Activated CD8-positive, alpha-beta memory T cell treated with anti-CD3 and anti-CD28 coated beads for 36 hours (primary cell): ENCODE results near the gene LSM7. TPM values are rescaled to one million over a fixed set of nuclear protein-coding genes. Genes with fewer than 3 reads are reported as not detected.

Source experiments
- CTCF ChIA-PET: fragments of 350-600 bp; sonication (Branson Sonifier 250); formaldehyde crosslinking; loops from one replicate; lab custom pipeline; 2021; ENCODE audit warnings: antibody characterized with exemption; lab: Charles Lee
- POLR2A ChIA-PET: fragments of 350-600 bp; sonication (Branson Sonifier 250); formaldehyde crosslinking; loops from one replicate; lab custom pipeline; 2021; ENCODE audit warnings: antibody characterized with exemption; lab: Charles Lee
- total RNA-seq, 2 experiments: library from RNA; stranded (reverse); gene quantifications; one replicate each; pipeline ENCODE4 v1.2.3, GENCODE V29; 2021

The LSM7 gene
- total RNA-seq, 2 experiments from 2014 or later, result 170 to 175 TPM

DNA sequence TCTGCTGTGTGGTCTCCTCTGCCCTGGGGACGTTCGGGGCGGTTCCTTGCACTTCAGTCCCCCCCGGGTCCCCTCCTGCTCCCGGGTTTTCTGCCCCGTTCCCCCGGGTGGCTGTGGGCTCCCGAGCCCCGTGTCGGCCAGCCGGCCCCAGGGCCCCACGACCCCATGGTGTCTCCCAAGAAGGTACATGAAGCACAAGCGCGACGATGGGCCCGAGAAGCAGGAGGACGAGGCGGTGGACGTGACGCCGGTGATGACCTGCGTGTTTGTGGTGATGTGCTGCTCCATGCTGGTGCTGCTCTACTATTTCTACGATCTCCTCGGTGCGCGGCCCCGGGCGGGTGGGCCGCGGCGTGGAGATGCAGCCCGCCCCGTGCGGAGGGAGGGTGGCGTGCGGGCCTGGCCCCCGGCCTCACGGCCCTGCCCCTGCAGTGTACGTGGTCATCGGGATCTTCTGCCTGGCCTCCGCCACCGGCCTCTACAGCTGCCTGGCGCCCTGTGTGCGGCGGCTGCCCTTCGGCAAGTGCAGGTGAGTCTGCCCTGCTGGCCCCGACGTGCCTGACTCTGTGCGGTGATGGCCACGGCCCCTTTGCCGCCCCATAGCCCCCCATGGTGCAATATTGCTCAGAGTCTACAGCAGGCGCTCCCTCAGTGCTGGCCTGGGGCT lies 11.4 kb upstream of the LSM7 start:
- POLR2A ChIA-PET, result no interaction called here
- CTCF ChIA-PET, result no interaction called here

GRCh38 chr19:2338751-2339643 lies 10.6 kb upstream of the LSM7 start:
- ChIA-PET POLR2A (interaction anchor here (0.7 kb wide), 1 partner anchor 13 kb away, joined by 3 read pairs; no protein-coding TSS in a partner anchor), CTCF (no interaction called here)

- POLR2A ChIA-PET, result no interaction called here
- CTCF ChIA-PET, result no interaction called here
Observed at GRCh38 chr19:2338055-2338615, 9.7 kb upstream of the LSM7 start.

DNA sequence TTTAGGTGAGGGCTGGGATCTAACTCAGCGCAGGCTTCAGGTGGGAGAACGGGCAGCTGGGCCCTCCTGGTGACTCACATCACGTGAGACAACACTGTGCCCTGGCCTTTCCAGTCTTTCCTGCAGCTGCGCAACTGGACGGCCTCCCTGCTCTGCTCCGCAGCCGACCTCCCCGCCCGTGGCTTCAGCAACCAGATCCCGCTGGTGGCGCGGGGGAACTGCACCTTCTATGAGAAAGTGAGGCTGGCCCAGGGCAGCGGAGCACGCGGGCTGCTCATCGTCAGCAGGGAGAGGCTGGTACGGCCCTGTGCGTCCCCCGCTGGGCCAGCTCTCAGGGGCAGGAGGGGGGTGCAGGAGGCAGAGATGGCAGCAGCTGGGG lies 8.9 kb upstream of the LSM7 start:
- ChIA-PET POLR2A (no interaction called here), CTCF (interaction anchor here (1.1 kb wide), 1 partner anchor 274 kb away, joined by 3 read pairs; no protein-coding TSS in a partner anchor)

GRCh38 chr19:2336528-2337328 lies 8.3 kb upstream of the LSM7 start:
- ChIA-PET CTCF (interaction anchor here (1.1 kb wide), 1 partner anchor 274 kb away, joined by 3 read pairs; no protein-coding TSS in a partner anchor), POLR2A (no interaction called here)

- ChIA-PET POLR2A (no interaction called here), CTCF (no interaction called here)
Observed at GRCh38 chr19:2335848-2336247, 7.5 kb upstream of the LSM7 start.

- POLR2A ChIA-PET, result no interaction called here
- CTCF ChIA-PET, result no interaction called here
Observed at GRCh38 chr19:2334986-2335846, 6.8 kb upstream of the LSM7 start.

DNA sequence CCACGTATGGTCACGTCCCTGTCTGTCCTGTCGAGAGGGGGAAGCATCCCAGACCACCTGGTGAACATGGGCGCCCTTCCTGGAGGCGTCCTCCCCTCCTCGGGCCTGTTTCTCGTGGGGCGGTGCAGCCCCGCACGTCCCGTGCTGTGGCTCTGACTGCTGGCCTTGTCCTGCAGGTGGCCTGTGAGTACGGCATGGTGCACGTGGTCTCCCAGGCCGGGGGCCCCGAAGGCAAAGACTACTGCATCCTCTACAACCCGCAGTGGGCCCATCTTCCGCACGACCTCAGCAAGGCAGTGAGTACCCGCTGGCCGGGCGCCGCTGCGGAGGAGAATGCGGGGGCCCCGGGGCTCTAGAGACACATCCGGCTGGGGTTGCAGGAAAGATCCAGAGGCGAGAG lies 6.0 kb upstream of the LSM7 start:
- ChIA-PET POLR2A (no interaction called here), CTCF (interaction anchor here (1.0 kb wide), 1 partner anchor 18 kb away, joined by 3 read pairs; no protein-coding TSS in a partner anchor)

DNA sequence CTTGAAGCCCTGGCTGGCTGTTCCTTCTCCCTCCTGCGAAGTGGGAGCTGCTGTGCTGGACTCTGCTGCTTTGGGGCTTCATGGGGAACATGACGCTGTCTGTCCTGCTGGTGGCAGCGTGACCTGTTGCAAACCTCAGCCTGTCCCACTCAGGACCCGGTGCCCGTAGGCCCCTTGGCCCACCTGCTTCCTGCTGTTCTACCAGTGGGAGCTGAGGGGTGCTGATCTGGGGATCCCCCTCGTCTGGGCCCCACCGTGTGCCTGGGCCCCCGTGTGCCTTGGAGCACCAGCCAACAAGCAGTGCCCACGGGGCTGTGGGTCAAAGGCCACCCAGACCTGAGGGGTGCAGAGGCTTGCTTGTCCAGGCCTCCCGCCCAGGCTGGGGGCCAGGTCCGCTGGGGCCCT lies 5.4 kb upstream of the LSM7 start:
- POLR2A ChIA-PET, result no interaction called here

DNA sequence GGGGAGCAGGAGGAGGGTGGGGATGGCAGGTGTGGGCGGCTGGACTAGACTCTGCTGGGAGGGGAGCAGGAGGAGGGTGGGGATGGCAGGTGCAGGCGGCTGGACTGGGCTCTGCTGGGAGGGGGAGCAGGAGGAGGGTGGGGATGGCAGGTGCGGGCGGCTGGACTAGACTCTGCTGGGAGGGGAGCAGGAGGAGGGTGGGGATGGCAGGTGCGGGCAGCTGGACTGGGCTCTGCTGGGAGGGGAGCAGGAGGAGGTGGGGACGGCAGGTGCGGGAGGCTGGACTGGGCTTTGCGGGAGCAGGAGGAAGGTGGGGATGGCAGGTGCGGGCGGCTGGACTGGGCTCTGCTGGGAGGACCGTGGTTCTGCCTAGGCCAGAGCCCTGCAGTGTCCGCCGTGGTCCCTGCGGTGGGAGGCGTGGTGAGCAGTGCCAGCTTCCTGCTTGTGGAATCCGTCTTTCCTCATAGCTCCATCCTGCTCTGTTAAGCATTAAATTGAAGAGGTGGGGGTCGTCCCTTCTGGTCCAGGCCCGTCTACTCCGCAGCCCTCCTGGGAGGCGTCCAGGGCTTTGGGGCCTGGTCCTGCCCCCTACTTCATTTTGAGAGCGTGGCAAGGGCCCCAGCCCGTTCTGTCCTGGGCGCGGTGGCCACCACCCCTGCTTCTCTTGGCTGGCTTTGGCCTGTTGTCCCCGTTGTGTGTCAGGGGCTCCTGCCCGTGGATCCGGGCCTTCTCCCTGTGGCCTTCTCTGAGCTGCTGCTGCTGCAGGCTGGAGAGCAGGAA lies 4.8 kb upstream of the LSM7 start:
- CTCF ChIA-PET, result interaction anchor here (1.0 kb wide), 1 partner anchor 17 kb away, joined by 3 read pairs; no protein-coding TSS in a partner anchor
- POLR2A ChIA-PET, result no interaction called here

More for the DNA sequence above, 5.4 kb upstream of the LSM7 start:
- CTCF ChIA-PET, result interaction anchor here (1.0 kb wide), 1 partner anchor 17 kb away, joined by 3 read pairs; no protein-coding TSS in a partner anchor

DNA sequence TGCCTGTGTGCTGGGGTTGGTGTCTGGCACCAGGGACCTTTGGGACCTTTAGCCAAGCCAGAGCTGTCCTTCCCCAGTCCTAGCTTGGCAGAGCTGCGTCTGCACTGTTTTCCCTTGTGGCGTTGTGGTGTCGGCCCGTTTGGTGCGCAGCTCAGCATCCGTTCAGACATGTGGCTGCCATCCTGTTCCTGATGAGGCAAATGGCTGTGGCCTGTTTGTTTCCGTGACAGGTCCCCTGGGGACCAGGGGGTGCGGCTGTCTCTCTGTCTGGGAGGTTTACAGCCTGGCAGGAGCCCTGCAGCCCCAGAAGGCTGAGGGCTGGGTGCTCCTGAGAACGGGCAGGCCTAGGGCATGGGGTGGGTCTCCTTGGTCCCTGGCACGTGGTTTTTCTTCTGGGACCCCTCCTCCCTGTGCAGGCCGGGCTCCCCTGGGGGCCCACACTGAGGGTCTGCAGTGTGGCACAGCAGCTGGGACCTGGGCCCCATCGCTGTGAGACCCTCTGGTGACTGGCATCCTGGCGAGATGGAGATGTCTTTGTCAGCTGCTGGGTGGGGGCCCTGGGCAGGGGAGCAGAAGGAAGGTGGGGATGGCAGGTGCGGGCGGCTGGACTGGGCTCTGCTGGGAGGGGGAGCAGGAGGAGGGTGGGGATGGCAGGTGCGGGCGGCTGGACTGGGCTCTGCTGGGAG lies 4.1 kb upstream of the LSM7 start:
- CTCF ChIA-PET, result interaction anchor here (0.6 kb wide), 1 partner anchor 59 kb away, joined by 3 read pairs; no protein-coding TSS in a partner anchor
- POLR2A ChIA-PET, result no interaction called here

GRCh38 chr19:2331601-2332246 lies 3.3 kb upstream of the LSM7 start:
- CTCF ChIA-PET, result interaction anchor here (0.6 kb wide), 1 partner anchor 60 kb away, joined by 3 read pairs; no protein-coding TSS in a partner anchor
- POLR2A ChIA-PET, result no interaction called here

GRCh38 chr19:2330632-2331284 lies 2.4 kb upstream of the LSM7 start:
- CTCF ChIA-PET, result interaction anchor here (0.8 kb wide), 1 partner anchor 93 kb away, joined by 3 read pairs; no protein-coding TSS in a partner anchor
- POLR2A ChIA-PET, result no interaction called here

GRCh38 chr19:2330255-2330631 lies 1.9 kb upstream of the LSM7 start:
- ChIA-PET POLR2A (no interaction called here), CTCF (interaction anchor here (0.7 to 0.9 kb wide), 3 partner anchors 15 to 95 kb away, joined by 3 to 4 read pairs (median 3); no protein-coding TSS in a partner anchor)

DNA sequence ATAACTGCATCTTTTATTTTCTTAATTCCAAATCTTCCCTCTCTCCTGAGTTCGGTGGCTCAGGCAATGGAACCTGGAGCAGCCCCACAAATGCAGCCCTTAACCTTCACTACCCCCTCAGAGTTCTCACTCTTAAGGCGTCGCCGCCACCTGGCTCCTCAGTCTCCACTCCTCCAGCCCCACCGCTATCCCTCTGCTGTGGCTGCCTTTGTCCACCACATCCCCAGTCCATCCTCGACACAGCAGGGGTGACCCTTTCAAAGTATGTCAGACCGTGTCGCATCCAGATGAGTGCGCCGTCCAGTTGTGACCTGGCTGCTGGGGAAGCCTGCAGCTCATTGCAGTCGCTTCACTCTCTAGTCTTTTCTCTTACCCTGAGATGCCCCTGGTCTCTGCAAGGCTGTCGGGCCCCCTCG lies 1.1 kb upstream of the LSM7 start:
- CTCF ChIA-PET, result interaction anchor here (0.6 to 0.9 kb wide), 3 partner anchors 14 to 128 kb away, joined by 3 to 4 read pairs (median 4); no protein-coding TSS in a partner anchor
- POLR2A ChIA-PET, result interaction anchor here (0.6 kb wide), 1 partner anchor 40 kb away, joined by 3 read pairs; no protein-coding TSS in a partner anchor
